ENCODE results near the gene C9orf152. TPM values are rescaled to one million over a fixed set of nuclear protein-coding genes. Genes with fewer than 3 reads are reported as not detected.

Gene C9orf152
- total RNA-seq, 1 donor from 2014 or later: not detected

DNA sequence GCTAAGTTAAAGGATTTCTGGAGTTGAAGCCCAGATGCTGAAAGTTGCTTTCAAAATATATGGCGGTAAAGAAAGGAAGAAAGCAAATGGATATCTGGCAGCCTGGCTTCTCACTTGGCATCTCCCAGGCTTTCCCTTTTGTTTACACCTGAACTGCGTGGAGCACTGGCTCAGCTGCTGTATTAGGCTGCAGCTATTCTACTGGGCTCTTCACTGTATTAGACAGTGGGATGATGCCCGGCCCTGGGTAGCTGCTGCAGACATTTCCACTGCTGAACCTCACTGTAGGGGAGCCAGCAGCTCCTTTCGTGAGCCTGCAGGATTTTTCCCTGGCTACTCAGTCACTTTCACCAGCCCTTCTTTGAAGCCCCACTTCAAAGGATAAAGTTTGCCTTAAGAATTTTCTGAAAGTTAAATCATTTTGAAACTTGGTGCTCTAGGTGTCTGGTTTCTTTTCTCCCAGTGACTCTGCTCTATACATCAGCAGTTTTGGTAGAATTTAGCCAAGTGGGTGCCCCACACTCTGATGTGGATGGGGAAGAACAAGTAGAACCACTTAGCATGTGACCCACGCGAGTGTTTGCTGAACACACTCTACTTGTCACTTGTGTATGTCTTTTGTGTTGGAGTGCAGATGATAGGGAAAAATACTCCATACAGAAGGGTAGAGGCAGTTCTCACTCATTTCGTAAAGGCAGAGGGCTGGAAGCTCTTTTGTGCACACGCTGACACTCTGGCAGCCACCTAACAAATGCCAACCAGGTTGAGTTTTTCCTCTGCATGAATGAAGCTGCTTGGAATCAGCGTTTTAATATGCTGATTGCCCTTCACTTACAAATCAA lies 49.9 kb downstream of the C9orf152 start:
- TF ChIP-seq CTCF (IDR thresholded peaks at IDR 0.05; ENCODE audit: insufficient read depth, low read length, poor library complexity, severe bottlenecking): no peak
- Histone ChIP-seq H3K4me3 (ENCODE audit: low read depth, low read length) (no peak overlapping the region), H3K27me3 (ENCODE audit: control insufficient read depth, insufficient read depth, low read length) (no peaks in the 10 kb centered on the region), H3K36me3 (ENCODE audit: control insufficient read depth, insufficient read depth, low read length) (no peaks in the 10 kb centered on the region)
- no peak for DNase-seq (ENCODE audit: low read depth)

- H3K4me3 ChIP-seq (ENCODE audit: low read depth, low read length): no peak overlapping the region
- H3K36me3 ChIP-seq (ENCODE audit: control insufficient read depth, insufficient read depth, low read length): no peaks in the 10 kb centered on the region
- DNase-seq (ENCODE audit: low read depth): no peak
These were observed 51.1 kb downstream of the C9orf152 start for GRCh38 chr9:110156902-110157301.

GRCh38 chr9:110156416-110156815 lies 51.5 kb downstream of the C9orf152 start:
- no peaks in the 10 kb centered on the region for H3K27me3 ChIP-seq (ENCODE audit: control insufficient read depth, insufficient read depth, low read length)
- no peak for DNase-seq (ENCODE audit: low read depth)
- H3K36me3 ChIP-seq (ENCODE audit: control insufficient read depth, insufficient read depth, low read length): no peaks in the 10 kb centered on the region
- H3K4me3 ChIP-seq (ENCODE audit: low read depth, low read length): no peak overlapping the region
- no peak for TF ChIP-seq CTCF (IDR thresholded peaks at IDR 0.05; ENCODE audit: insufficient read depth, low read length, poor library complexity, severe bottlenecking)

More at GRCh38 chr9:110156902-110157301, 51.1 kb downstream of the C9orf152 start:
- H3K27me3 ChIP-seq (ENCODE audit: control insufficient read depth, insufficient read depth, low read length): no peaks in the 10 kb centered on the region
- no peak for TF ChIP-seq CTCF (IDR thresholded peaks at IDR 0.05; ENCODE audit: insufficient read depth, low read length, poor library complexity, severe bottlenecking)

DNA sequence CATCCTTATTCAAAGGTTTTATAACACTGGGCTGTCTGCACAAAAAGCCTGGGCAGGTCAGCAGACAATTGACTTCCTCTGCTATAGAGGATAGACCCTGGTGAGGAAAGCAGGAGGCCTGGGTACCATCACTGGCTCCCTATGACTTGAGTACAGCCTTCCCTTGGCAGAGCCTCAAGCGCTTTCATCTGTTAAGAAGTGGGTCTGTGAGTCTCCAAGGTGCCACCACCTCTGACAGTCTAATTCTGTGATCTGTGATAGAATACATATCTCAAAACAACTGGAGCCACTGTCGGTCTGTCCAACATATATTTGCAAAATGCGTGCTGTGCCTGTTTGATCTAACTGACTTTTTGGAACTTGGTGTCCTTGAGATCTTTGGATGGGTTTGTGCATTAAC lies 52.2 kb downstream of the C9orf152 start:
- H3K27me3 ChIP-seq (ENCODE audit: control insufficient read depth, insufficient read depth, low read length): no peaks in the 10 kb centered on the region
- H3K4me3 ChIP-seq (ENCODE audit: low read depth, low read length): no peak overlapping the region
- H3K36me3 ChIP-seq (ENCODE audit: control insufficient read depth, insufficient read depth, low read length): no peaks in the 10 kb centered on the region
- TF ChIP-seq CTCF (IDR thresholded peaks at IDR 0.05; ENCODE audit: insufficient read depth, low read length, poor library complexity, severe bottlenecking): no peak
- DNase-seq (ENCODE audit: low read depth): no peak

GRCh38 chr9:110153431-110153830 lies 54.5 kb downstream of the C9orf152 start:
- TF ChIP-seq CTCF (IDR thresholded peaks at IDR 0.05; ENCODE audit: insufficient read depth, low read length, poor library complexity, severe bottlenecking): no peak
- DNase-seq (ENCODE audit: low read depth): no peak
- Histone ChIP-seq H3K36me3 (ENCODE audit: control insufficient read depth, insufficient read depth, low read length) (no peaks in the 10 kb centered on the region), H3K27me3 (ENCODE audit: control insufficient read depth, insufficient read depth, low read length) (no peaks in the 10 kb centered on the region), H3K4me3 (ENCODE audit: low read depth, low read length) (no peak overlapping the region)

Measured in kidney epithelial cell (primary cell).